B cell (primary cell): Measurements from ENCODE around the gene UGT1A5. TPM values are rescaled to one million over a fixed set of nuclear protein-coding genes. Genes with fewer than 3 reads are reported as not detected.

Experiments
- ATAC-seq: fragments of 200-7000 bp; cut with Tn5 transposase; one replicate; pipeline ENCODE4 v1.10.0; 2021; ENCODE audit warnings: low read depth, mild to moderate bottlenecking, moderate number of reproducible peaks, moderate library complexity
- CTCF ChIA-PET: fragments of 350-600 bp; sonication (Branson Sonifier 250); formaldehyde crosslinking; loops from one replicate; lab custom pipeline; 2021; ENCODE audit warnings: antibody characterized with exemption, inconsistent platforms; lab: Charles Lee
- POLR2A ChIA-PET: fragments of 350-600 bp; sonication (Branson Sonifier 250); formaldehyde crosslinking; loops from one replicate; lab custom pipeline; 2021; ENCODE audit warnings: antibody characterized with exemption; lab: Charles Lee
- DNase-seq: peaks from one replicate; pipeline ENCODE4 v3.0.0; 2013
- H2AFZ ChIP-seq: 2 replicates; pipeline ENCODE4 v1.6.1; 2012; ENCODE audit warnings: mild to moderate bottlenecking, low read depth, low read length; ENCODE audit not compliant: insufficient read depth, poor library complexity, severe bottlenecking
- H3K27ac ChIP-seq, 2 donors: 1 replicate in 1 of 2; 2 replicates in 1 of 2; pipeline ENCODE4 v1.5.1; 2012 to 2013; ENCODE audit warnings: low read length in 2 of 2, mild to moderate bottlenecking in 2 of 2, moderate library complexity in 1 of 2
- H3K27me3 ChIP-seq, 4 experiments: fragments of 200-600 bp in 1 of 4; sonication (generic) in 1 of 4; replicated peaks in 1 of 4; 1 replicate in 2 of 4; 2 replicates in 2 of 4; pipeline versions ENCODE4 v1.6.1 to v1.7.0; 2013 to 2016; ENCODE audit warnings: low read length in 3 of 4, mild to moderate bottlenecking in 2 of 4, mixed read lengths in 1 of 4, moderate library complexity in 1 of 4; ENCODE audit not compliant: insufficient read depth in 4 of 4, control insufficient read depth in 3 of 4; ENCODE audit errors: control extremely low read depth in 1 of 4
- H3K36me3 ChIP-seq, 2 experiments: replicated peaks in 1 of 2; 1 replicate in 1 of 2; 2 replicates in 1 of 2; pipeline versions ENCODE4 v1.6.1 to v1.7.1; 2013; ENCODE audit warnings: low read length in 1 of 2; ENCODE audit not compliant: insufficient read depth in 2 of 2, control insufficient read depth in 1 of 2; ENCODE audit errors: control extremely low read depth in 1 of 2, extremely low read depth in 1 of 2
- H3K4me1 ChIP-seq, 2 donors: fragments of 200-600 bp in 1 of 2; sonication (generic) in 1 of 2; 1 replicate in 1 of 2; 2 replicates in 1 of 2; pipeline versions ENCODE4 v1.5.1 to v1.6.1; 2013 to 2017; ENCODE audit warnings: low read length in 2 of 2; ENCODE audit not compliant: control insufficient read depth in 2 of 2, insufficient read depth in 2 of 2
- H3K4me2 ChIP-seq: replicated peaks from 2 replicates; pipeline ENCODE3; 2012; ENCODE audit warnings: mild to moderate bottlenecking, low read depth, low read length; ENCODE audit not compliant: poor library complexity, severe bottlenecking
- H3K4me3 ChIP-seq, 5 experiments: fragments of 200-600 bp in 1 of 5; sonication (generic) in 1 of 5; 1 replicate in 3 of 5; 2 replicates in 2 of 5; pipeline versions ENCODE4 v1.5.1 to v1.7.0; 2011 to 2016; ENCODE audit warnings: low read length in 4 of 5, mild to moderate bottlenecking in 4 of 5, low read depth in 2 of 5, control low read depth in 1 of 5, moderate library complexity in 1 of 5; ENCODE audit not compliant: insufficient read depth in 1 of 5; ENCODE audit errors: control extremely low read depth in 1 of 5, extremely low read depth in 1 of 5
- H3K79me2 ChIP-seq: fragments of 200-600 bp; sonication (generic); one replicate; pipeline ENCODE4 v1.6.0; 2016; ENCODE audit warnings: low read length; ENCODE audit not compliant: control insufficient read depth, insufficient read depth
- H3K9ac ChIP-seq: fragments of 200-600 bp; sonication (generic); 2 replicates; pipeline ENCODE4 v1.6.1; 2017; ENCODE audit warnings: mild to moderate bottlenecking, low read length, moderate library complexity
- H3K9me3 ChIP-seq, 3 donors: one replicate each; pipeline versions ENCODE4 v1.6.1 to v1.7.1; 2013; ENCODE audit warnings: low read length in 2 of 3; ENCODE audit not compliant: control insufficient read depth in 2 of 3, insufficient read depth in 1 of 3; ENCODE audit errors: control extremely low read depth in 1 of 3
- H4K20me1 ChIP-seq: 2 replicates; pipeline ENCODE4 v1.6.0; 2012; ENCODE audit warnings: mild to moderate bottlenecking, low read length; ENCODE audit not compliant: insufficient read depth, control insufficient read depth, poor library complexity, severe bottlenecking
- H3K27ac Mint-ChIP-seq: one replicate; pipeline ENCODE4 v1.8.0; 2021; ENCODE audit warnings: mixed read lengths
- H3K27me3 Mint-ChIP-seq: one replicate; pipeline ENCODE4 v1.8.0; 2021; ENCODE audit warnings: mixed read lengths
- H3K4me1 Mint-ChIP-seq: one replicate; pipeline ENCODE4 v1.8.0; 2021; ENCODE audit warnings: mixed read lengths
- H3K4me3 Mint-ChIP-seq: one replicate; pipeline ENCODE4 v1.8.0; 2021; ENCODE audit warnings: mixed read lengths
- H3K9me3 Mint-ChIP-seq: one replicate; pipeline ENCODE4 v1.8.0; 2022; ENCODE audit warnings: mixed read lengths; ENCODE audit not compliant: insufficient read depth
- EZH2 ChIP-seq: IDR thresholded peaks from 2 replicates; pipeline ENCODE4 v1.6.1; 2012; ENCODE audit warnings: borderline replicate concordance, low read depth, mild to moderate bottlenecking, moderate library complexity, low read length; ENCODE audit not compliant: insufficient read depth, poor library complexity, severe bottlenecking
- WGBS: methylation state at CpG from one replicate; pipeline ENCODE4 v1.1.5; 2013; ENCODE audit warnings: missing lambda C conversion rate; ENCODE audit not compliant: insufficient coverage; 5-methylcytosine and 5-hydroxymethylcytosine counted together
- intact Hi-C: fragments of 100-400 bp; cut with micrococcal nuclease; formaldehyde crosslinking; loops from one replicate; pipeline ENCODE4 v1.10.0; 2022
- polyA plus RNA-seq: library from polyadenylated mRNA; depleted of rRNA; stranded (reverse); fragments of >200 nt; gene quantifications from 2 replicates; pipeline ENCODE4 v1.2.3, GENCODE V29; 2012
- total RNA-seq, 2 donors: library from RNA; stranded (reverse); fragments of 120-200 nt in 1 of 2; gene quantifications; 1 replicate in 1 of 2; 2 replicates in 1 of 2; pipeline versions ENCODE4 v1.2.3 to v1.2.4, GENCODE V29; 2013 to 2022
- TF ChIP-seq, protein P1 (sequence below): fragments of 200-600 bp; IDR thresholded peaks from one replicate; pipeline ENCODE4 v1.8.0; 2022; ENCODE audit warnings: antibody characterized with exemption, mild to moderate bottlenecking

The UGT1A5 gene
- total and polyA plus RNA-seq, 2 donors (not counting 1 experiment from before 2014, with no cell fraction given), result not detected

- 52% methylated on average over 2 of the region's 4 CpGs for WGBS
- intact Hi-C loops, result no loop called here
- POLR2A ChIA-PET, result no interaction called here
Observed at GRCh38 chr2:233679196-233679595, 33.5 kb upstream of the UGT1A5 start.

GRCh38 chr2:233680361-233681045 is 32.2 kb upstream of the UGT1A5 start:
- CTCF ChIA-PET, result interaction anchor here (0.5 kb wide), 1 partner anchor 687 kb away, joined by 4 read pairs; no protein-coding TSS in a partner anchor
- no peaks in the 10 kb centered on the region for H3K9me3 ChIP-seq

More at GRCh38 chr2:233679196-233679595, 33.5 kb upstream of the UGT1A5 start:
- Histone ChIP-seq H2AFZ (no peak overlapping the region), H3K27me3 (no peaks in the 10 kb centered on the region), H3K79me2 (no peaks in the 10 kb centered on the region), H3K4me1 (peaks cover 0 to 6% of the 10 kb centered on the region in 2 donors), H3K9ac (no peak overlapping the region), H4K20me1 (no peaks in the 10 kb centered on the region), H3K9me3 (no peaks in the 10 kb centered on the region), H3K27ac (no peak overlapping the region), H3K4me3 (no peak overlapping the region), H3K36me3 (no peaks in the 10 kb centered on the region), H3K4me2 (no peak overlapping the region)
- DNase-seq, result no peak
- Mint-ChIP-seq H3K4me3 (no peak overlapping the region), H3K27ac (no peak overlapping the region), H3K9me3 (no peaks in the 10 kb centered on the region), H3K27me3 (peaks cover 8% of the 10 kb centered on the region), H3K4me1 (peaks cover 16% of the 10 kb centered on the region)
- TF ChIP-seq, protein P1, sequence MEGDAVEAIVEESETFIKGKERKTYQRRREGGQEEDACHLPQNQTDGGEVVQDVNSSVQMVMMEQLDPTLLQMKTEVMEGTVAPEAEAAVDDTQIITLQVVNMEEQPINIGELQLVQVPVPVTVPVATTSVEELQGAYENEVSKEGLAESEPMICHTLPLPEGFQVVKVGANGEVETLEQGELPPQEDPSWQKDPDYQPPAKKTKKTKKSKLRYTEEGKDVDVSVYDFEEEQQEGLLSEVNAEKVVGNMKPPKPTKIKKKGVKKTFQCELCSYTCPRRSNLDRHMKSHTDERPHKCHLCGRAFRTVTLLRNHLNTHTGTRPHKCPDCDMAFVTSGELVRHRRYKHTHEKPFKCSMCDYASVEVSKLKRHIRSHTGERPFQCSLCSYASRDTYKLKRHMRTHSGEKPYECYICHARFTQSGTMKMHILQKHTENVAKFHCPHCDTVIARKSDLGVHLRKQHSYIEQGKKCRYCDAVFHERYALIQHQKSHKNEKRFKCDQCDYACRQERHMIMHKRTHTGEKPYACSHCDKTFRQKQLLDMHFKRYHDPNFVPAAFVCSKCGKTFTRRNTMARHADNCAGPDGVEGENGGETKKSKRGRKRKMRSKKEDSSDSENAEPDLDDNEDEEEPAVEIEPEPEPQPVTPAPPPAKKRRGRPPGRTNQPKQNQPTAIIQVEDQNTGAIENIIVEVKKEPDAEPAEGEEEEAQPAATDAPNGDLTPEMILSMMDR, result no peak
- TF ChIP-seq EZH2, result no peak
- no peak for ATAC-seq
- CTCF ChIA-PET, result no interaction called here

More at GRCh38 chr2:233680361-233681045, 32.2 kb upstream of the UGT1A5 start:
- Mint-ChIP-seq H3K9me3 (no peaks in the 10 kb centered on the region), H3K27me3 (peaks cover 8% of the 10 kb centered on the region), H3K27ac (no peak overlapping the region), H3K4me3 (no peak overlapping the region), H3K4me1 (peaks cover 16% of the 10 kb centered on the region)
- 90% methylated on average over 3 of the region's 4 CpGs for WGBS
- Histone ChIP-seq H3K27me3 (no peaks in the 10 kb centered on the region), H3K4me2 (no peak overlapping the region), H3K9ac (no peak overlapping the region), H3K79me2 (no peaks in the 10 kb centered on the region), H3K36me3 (no peaks in the 10 kb centered on the region), H2AFZ (no peak overlapping the region), H3K27ac (no peak overlapping the region), H3K4me1 (peaks cover 0 to 6% of the 10 kb centered on the region in 2 donors), H4K20me1 (no peaks in the 10 kb centered on the region), H3K4me3 (no peak overlapping the region)
- DNase-seq, result no peak
- no peak for ATAC-seq
- POLR2A ChIA-PET, result no interaction called here
- no peak for TF ChIP-seq EZH2
- TF ChIP-seq, protein P1, result no peak
- intact Hi-C loops, result no loop called here
